GM06990 (cell line): Measurements from ENCODE around the gene SPRING1.
"Not testable (repeated sequence)": the region's sequence is repeated elsewhere in the genome, so short reads cannot be mapped to it uniquely, and the experiment has no call there.

Experiments used
- DNase-seq: peaks from one replicate; pipeline ENCODE4 v3.0.0-alpha.2; 2011; ENCODE audit not compliant: insufficient read length; ENCODE audit errors: extremely low read depth
- H3K27me3 ChIP-seq: replicated peaks from 2 replicates; pipeline ENCODE4 v1.6.0; 2011; ENCODE audit warnings: low read length; ENCODE audit not compliant: control insufficient read depth, insufficient read depth
- H3K36me3 ChIP-seq: 2 replicates; pipeline ENCODE4 v1.5.1; 2011; ENCODE audit warnings: low read length; ENCODE audit not compliant: control insufficient read depth, insufficient read depth
- H3K4me3 ChIP-seq: replicated peaks from 2 replicates; pipeline ENCODE4 v1.5.1; 2011; ENCODE audit warnings: low read depth, mild to moderate bottlenecking, control low read depth, low read length
- TF ChIP-seq, protein P1 (sequence below): IDR thresholded peaks from 2 replicates; pipeline ENCODE4 v1.5.1; 2011; ENCODE audit warnings: low read length, control low read depth, mild to moderate bottlenecking, inconsistent platforms; ENCODE audit not compliant: insufficient read depth, poor library complexity, severe bottlenecking

SPRING1 gene

DNA sequence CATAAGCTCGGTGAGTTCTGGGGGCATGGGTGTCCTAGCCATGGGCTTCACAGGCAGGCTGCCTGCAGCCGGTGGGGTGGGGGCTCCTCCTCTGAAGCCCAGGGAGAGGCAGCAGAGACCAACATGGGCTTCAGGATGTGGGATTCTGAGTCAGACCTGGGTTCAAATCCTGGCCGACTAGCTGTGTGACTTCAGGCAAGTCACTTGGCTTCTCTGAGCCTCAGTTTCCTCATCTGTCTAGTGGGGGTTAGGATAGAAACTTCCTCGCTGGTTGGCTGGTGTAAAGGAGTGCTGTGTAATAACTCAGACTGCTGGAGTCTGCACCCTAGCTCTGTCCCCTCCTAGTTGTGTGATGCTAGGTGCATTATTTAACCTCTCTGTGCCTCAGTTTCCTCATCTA is 12.4 kb upstream of the SPRING1 start:
- H3K4me3 ChIP-seq, result no peak overlapping the region
- TF ChIP-seq, protein P1, sequence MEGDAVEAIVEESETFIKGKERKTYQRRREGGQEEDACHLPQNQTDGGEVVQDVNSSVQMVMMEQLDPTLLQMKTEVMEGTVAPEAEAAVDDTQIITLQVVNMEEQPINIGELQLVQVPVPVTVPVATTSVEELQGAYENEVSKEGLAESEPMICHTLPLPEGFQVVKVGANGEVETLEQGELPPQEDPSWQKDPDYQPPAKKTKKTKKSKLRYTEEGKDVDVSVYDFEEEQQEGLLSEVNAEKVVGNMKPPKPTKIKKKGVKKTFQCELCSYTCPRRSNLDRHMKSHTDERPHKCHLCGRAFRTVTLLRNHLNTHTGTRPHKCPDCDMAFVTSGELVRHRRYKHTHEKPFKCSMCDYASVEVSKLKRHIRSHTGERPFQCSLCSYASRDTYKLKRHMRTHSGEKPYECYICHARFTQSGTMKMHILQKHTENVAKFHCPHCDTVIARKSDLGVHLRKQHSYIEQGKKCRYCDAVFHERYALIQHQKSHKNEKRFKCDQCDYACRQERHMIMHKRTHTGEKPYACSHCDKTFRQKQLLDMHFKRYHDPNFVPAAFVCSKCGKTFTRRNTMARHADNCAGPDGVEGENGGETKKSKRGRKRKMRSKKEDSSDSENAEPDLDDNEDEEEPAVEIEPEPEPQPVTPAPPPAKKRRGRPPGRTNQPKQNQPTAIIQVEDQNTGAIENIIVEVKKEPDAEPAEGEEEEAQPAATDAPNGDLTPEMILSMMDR, result no peak
- DNase-seq, result no peak
- peaks cover 4% of the 10 kb centered on the region for H3K36me3 ChIP-seq
- H3K27me3 ChIP-seq, result no peaks in the 10 kb centered on the region

DNA sequence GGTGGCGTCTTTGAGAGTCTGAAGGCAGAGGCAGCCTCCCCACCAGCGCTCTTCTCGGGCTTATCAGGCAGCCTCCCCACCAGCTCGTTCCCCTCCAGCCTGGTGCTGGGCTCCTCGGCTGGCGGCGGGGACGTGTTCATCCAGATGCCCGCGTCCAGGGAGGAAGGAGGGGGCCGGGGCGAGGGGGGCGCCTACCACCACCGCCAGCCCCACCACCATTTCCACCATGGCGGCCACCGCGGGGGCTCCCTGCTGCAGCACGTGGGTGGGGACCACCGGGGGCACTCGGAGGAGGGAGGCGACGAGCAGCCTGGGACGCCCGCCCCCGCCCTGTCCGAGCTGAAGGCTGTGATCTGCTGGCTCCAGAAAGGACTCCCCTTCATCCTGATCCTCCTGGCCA is 12.0 kb upstream of the SPRING1 start:
- Histone ChIP-seq H3K27me3 (no peaks in the 10 kb centered on the region), H3K4me3 (no peak overlapping the region), H3K36me3 (peaks cover 4% of the 10 kb centered on the region)
- TF ChIP-seq, protein P1, result no peak
- no peak for DNase-seq

DNA sequence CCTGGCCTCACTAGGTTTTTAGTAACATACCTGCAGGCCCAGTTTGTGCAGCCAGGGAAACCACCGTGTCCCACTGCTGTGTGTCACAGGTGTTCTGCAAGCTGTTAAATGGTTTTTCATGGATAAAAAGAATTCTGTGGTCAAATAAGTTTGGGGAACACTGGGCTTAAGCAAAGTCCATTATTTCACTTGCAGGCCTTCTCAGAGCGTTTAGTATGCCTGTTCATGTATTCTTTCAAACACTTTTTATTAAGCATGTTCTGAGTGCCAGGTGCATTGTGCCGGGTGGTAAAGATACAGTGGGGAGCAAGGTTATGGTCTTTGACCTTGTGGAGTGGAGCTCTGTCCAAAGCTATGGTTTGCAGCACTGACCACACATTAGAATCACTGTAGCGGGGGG is 7.7 kb upstream of the SPRING1 start:
- TF ChIP-seq, protein P1, result no peak
- Histone ChIP-seq H3K36me3 (peaks cover 5% of the 10 kb centered on the region), H3K27me3 (no peaks in the 10 kb centered on the region), H3K4me3 (no peak overlapping the region)
- no peak for DNase-seq

DNA sequence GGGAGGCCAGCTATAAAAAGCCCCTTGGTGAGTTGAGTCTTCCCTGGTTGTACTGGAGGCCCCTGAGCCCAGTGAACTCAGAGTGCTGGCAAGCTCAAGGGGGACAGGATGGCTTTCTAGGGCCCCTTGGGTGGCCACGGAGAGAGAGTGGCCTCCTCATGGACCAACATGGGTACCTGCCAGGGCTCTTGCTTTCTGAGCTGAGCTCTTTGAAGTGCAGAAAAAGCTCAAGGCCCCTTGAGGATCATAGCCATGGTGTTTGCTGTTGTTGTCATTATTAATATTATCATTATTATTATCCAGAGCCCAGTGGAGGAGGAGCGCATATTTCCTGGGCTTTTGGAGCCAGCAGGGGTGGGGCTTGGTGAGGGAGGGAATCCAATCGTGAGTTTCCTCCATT is 6.9 kb upstream of the SPRING1 start:
- Histone ChIP-seq H3K4me3 (no peak overlapping the region), H3K27me3 (no peaks in the 10 kb centered on the region), H3K36me3 (peaks cover 4% of the 10 kb centered on the region)
- DNase-seq, result no peak
- TF ChIP-seq, protein P1, result no peak

DNA sequence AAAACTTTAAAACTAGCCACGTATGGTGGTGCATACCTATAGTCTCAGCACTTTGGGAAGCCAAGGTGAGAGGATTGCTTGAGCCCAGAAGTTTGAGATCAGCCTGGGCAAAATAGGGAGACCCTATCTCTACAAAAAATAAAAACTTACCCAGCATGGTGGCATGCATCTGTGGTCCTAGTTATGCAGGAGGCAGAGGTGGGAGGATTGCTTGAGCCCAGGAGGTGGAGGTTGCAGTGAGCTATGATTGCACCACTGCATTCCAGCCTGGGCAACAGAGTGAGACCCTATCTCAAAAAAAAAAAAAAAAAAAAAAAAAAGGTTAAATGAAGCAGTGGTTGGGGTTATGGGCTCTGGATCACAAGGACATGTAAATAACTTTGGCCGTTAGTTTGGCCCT is 4.9 kb upstream of the SPRING1 start:
- not testable (repeated sequence) for DNase-seq, H3K4me3 ChIP-seq, H3K27me3 ChIP-seq, H3K36me3 ChIP-seq

DNA sequence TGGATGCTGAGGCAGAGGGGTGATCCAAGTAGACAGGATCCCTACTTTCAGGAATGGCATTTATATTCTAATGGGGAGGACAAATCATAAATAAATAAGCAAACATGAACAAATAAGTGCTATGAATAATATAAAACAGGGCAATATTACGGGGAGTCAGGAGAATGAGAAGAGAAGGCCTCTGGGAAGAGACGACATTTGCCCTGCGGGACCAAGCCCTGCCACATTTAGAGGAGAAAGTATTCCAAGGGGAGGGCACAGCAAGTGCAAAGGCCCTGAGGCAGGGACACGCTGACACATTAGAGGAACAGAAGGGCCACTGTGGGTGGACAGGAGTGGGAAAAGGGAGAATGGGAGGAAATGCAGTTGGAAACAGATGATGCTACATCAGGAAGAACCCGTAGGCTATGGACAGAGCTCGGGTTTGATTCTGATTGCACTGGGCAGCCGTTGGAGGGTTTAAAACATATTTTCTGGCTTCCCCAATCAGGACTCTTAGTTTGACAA is 1.6 kb upstream of the SPRING1 start:
- H3K27me3 ChIP-seq, result no peaks in the 10 kb centered on the region
- DNase-seq, result no peak
- TF ChIP-seq, protein P1, result no peak
- no peak overlapping the region for H3K4me3 ChIP-seq
- peaks cover 4% of the 10 kb centered on the region for H3K36me3 ChIP-seq
